Peyer's patch (tissue), 4 donors: ENCODE measurements around the gene DCHS2. TPM values are rescaled to one million over a fixed set of nuclear protein-coding genes. Genes with fewer than 3 reads are reported as not detected.
A peak's percentile ranks its signal among the peaks of the same experiment; 100 is the strongest.

ENCODE experiments used
- DNase-seq, 3 donors: peaks; one replicate each; pipeline ENCODE4 v3.0.0-alpha.2; 2017 to 2019
- H3K27ac ChIP-seq, 4 donors: fragments of 200-600 bp; sonication (generic); one replicate each; pipeline ENCODE4 v1.5.1; 2016 to 2019
- H3K27me3 ChIP-seq, 2 donors: fragments of 200-600 bp; sonication (generic); one replicate each; pipeline ENCODE4 v1.5.1; 2019
- H3K36me3 ChIP-seq, 3 donors: fragments of 200-600 bp; sonication (generic); one replicate each; pipeline ENCODE4 v1.5.1; 2016 to 2019
- H3K4me1 ChIP-seq, 4 donors: fragments of 200-600 bp; sonication (generic); one replicate each; pipeline ENCODE4 v1.5.1; 2016 to 2019
- H3K4me3 ChIP-seq, 4 donors: fragments of 200-600 bp; sonication (generic); 1 replicate in 3 of 4; 2 replicates in 1 of 4; pipeline ENCODE4 v1.5.1; 2016 to 2019; ENCODE audit warnings: mild to moderate bottlenecking in 1 of 4
- H3K9me3 ChIP-seq, 4 donors: fragments of 200-600 bp; sonication (generic); one replicate each; pipeline ENCODE4 v1.5.1; 2016 to 2019; ENCODE audit warnings: mild to moderate bottlenecking in 1 of 4
- POLR2A ChIP-seq, 2 donors: fragments of 450-650 bp; IDR thresholded peaks; one replicate each; pipeline ENCODE4 v1.5.1; 2017; ENCODE audit warnings: antibody characterized with exemption in 2 of 2, mild to moderate bottlenecking in 2 of 2, moderate library complexity in 2 of 2
- total RNA-seq, 4 donors: library from RNA; depleted of rRNA; stranded (reverse); fragments of >200 nt; gene quantifications; one replicate each; pipeline ENCODE4 v1.1.0, GENCODE V29; 2016
- TF ChIP-seq, protein P1 (sequence below), 6 experiments: fragments of 450-650 bp in 4 of 6; fragments of 200-600 bp in 2 of 6; sonication (generic) in 1 of 6; IDR thresholded peaks; one replicate each; pipeline ENCODE4 v1.5.1; 2017 to 2019; ENCODE audit warnings: antibody characterized with exemption in 6 of 6, mild to moderate bottlenecking in 3 of 6, moderate library complexity in 1 of 6

DCHS2 gene
- total RNA-seq, 4 donors from 2014 or later: 0.28 to 0.88 (median 0.67) TPM; not detected in 1

DNA sequence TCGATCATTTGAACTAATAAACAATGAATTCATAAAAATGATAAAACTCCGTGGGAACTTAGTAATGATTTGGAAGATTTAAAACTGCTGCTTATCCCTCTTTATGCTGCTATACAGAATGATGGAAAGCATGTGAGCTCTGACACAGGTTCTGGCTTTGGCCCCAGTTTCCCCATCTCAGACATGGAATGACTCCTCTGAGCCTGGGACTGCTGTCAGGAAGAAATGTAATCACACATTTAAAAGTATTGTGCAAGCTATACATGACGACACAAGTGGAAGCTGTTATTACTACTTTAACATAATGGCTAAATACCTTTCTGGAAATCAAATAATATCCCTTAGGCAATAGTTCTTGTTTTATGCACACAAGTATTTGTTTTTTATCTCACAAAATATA is 161.7 kb downstream of the DCHS2 start:
- TF ChIP-seq POLR2A (IDR thresholded peaks at IDR 0.05): no peak
- TF ChIP-seq, protein P1, sequence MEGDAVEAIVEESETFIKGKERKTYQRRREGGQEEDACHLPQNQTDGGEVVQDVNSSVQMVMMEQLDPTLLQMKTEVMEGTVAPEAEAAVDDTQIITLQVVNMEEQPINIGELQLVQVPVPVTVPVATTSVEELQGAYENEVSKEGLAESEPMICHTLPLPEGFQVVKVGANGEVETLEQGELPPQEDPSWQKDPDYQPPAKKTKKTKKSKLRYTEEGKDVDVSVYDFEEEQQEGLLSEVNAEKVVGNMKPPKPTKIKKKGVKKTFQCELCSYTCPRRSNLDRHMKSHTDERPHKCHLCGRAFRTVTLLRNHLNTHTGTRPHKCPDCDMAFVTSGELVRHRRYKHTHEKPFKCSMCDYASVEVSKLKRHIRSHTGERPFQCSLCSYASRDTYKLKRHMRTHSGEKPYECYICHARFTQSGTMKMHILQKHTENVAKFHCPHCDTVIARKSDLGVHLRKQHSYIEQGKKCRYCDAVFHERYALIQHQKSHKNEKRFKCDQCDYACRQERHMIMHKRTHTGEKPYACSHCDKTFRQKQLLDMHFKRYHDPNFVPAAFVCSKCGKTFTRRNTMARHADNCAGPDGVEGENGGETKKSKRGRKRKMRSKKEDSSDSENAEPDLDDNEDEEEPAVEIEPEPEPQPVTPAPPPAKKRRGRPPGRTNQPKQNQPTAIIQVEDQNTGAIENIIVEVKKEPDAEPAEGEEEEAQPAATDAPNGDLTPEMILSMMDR (IDR thresholded peaks at IDR 0.05): no peak
- no peaks in the 10 kb centered on the region for H3K27me3 ChIP-seq
- no peak for DNase-seq

DNA sequence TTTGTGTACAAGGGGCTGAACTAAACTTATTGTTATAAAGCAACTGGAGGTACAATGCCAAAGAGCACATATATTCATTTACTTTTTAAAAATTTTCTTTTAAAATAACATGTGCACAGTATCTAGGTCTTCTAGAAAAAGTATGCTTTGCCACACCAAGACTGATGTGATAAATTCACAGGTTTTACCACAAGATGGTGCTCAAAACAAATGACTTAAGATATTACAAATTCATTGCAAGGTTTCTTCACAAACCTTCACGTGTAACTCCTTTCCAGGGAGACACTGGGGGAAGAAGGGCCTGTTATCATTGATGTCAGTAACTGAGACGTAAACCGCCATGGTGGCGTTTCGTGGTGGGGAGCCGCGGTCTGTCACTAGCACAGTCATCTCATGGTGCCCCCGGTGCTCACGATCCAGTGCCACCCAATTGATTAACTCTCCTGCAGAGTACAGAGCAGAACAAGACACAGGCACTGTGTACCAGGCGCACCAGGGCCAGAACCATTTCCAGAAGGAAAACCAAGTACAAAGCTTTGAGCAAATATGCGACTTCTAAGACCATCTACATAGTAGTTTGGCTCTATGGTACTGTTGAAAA is 162.2 kb downstream of the DCHS2 start:
- DNase-seq: no peak
- Histone ChIP-seq H3K4me3 (no peak overlapping the region), H3K9me3 (no peaks in the 10 kb centered on the region), H3K36me3 (no peaks in the 10 kb centered on the region), H3K4me1 (no peaks in the 10 kb centered on the region), H3K27ac (no peak overlapping the region), H3K27me3 (no peaks in the 10 kb centered on the region)
- TF ChIP-seq POLR2A (IDR thresholded peaks at IDR 0.05): no peak
- TF ChIP-seq, protein P1 (IDR thresholded peaks at IDR 0.05): peak in 4 of 6 experiments; percentile 5 to 19 (median 10)

More for the DNA sequence above, 161.7 kb downstream of the DCHS2 start:
- H3K9me3 ChIP-seq: no peaks in the 10 kb centered on the region
- H3K27ac ChIP-seq: no peak overlapping the region
- H3K36me3 ChIP-seq: no peaks in the 10 kb centered on the region
- no peaks in the 10 kb centered on the region for H3K4me1 ChIP-seq
- H3K4me3 ChIP-seq: no peak overlapping the region

DNA sequence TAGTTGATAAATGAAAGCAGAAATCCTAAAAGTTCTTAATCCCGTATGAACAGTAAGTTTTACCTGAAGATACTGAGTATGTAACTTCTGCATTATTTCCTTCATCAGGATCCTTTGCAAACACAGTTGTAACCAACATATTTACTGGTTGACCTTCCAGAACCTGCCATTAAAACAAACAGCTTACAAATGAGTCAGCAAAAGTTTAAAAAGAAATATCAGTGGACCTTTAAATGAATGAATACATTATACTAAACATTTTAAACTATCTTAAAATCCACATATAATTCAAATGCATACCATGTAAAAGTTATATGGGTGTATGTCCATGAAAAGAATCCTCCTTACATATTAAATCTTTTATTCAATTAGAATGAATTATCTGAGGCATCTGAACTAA is 163.6 kb downstream of the DCHS2 start:
- Histone ChIP-seq H3K4me3 (no peak overlapping the region), H3K36me3 (no peaks in the 10 kb centered on the region), H3K9me3 (no peaks in the 10 kb centered on the region), H3K4me1 (no peaks in the 10 kb centered on the region), H3K27ac (no peak overlapping the region), H3K27me3 (no peaks in the 10 kb centered on the region)
- TF ChIP-seq, protein P1 (IDR thresholded peaks at IDR 0.05): no peak
- no peak for TF ChIP-seq POLR2A (IDR thresholded peaks at IDR 0.05)
- no peak for DNase-seq

DNA sequence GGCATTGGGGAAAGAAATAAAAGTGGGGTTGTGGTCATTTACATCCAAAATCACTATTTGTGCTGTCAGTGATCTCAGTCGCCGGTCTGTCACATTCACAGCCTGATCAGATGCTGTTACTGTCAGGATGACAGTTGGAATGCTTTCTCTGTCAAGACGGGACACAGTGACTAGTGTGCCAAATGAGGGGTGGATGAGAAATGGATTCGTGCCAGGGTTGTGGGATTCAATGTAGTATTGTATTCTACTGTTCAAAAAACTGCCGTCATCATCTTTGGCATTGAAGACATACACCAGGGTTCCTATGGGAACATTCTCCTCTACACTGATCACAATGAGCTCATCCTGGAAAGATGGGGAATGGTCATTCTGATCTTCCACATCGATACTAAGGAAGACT is 171.1 kb downstream of the DCHS2 start:
- H3K4me3 ChIP-seq: no peak overlapping the region
- no peaks in the 10 kb centered on the region for H3K4me1 ChIP-seq
- H3K27ac ChIP-seq: no peak overlapping the region
- H3K27me3 ChIP-seq: no peaks in the 10 kb centered on the region
- peaks cover 0 to 4% (median 0%) of the 10 kb centered on the region in 4 donors for H3K9me3 ChIP-seq
- TF ChIP-seq, protein P1 (IDR thresholded peaks at IDR 0.05): no peak
- no peak for TF ChIP-seq POLR2A (IDR thresholded peaks at IDR 0.05)
- no peak for DNase-seq
- H3K36me3 ChIP-seq: no peaks in the 10 kb centered on the region

DNA sequence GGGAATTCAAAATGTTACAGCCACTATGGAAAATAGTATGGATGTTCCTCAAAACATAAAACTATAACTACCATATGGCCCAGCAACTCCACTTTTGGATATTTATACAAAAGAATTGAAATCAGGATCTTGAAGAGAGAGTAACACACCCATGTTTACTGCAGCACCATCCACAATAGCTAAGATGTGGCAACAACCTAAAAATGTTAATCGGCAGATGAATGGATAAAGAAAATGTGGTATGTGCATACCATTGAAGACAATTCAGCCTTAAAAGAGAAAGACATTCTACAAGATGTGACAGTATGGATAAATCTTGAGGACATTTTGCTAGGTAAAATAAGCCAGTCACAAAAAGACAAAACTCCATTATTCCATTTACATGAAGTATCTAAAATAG is 171.9 kb downstream of the DCHS2 start:
- peaks cover 0 to 4% (median 0%) of the 10 kb centered on the region in 4 donors for H3K9me3 ChIP-seq
- no peaks in the 10 kb centered on the region for H3K4me1 ChIP-seq
- no peaks in the 10 kb centered on the region for H3K36me3 ChIP-seq
- DNase-seq: no peak
- no peak overlapping the region for H3K4me3 ChIP-seq
- no peak overlapping the region for H3K27ac ChIP-seq
- H3K27me3 ChIP-seq: no peaks in the 10 kb centered on the region
- TF ChIP-seq, protein P1 (IDR thresholded peaks at IDR 0.05): no peak
- no peak for TF ChIP-seq POLR2A (IDR thresholded peaks at IDR 0.05)
